GM21723 (cell line): ENCODE data around the gene PA2G4.
"Not testable (repeated sequence)": the region's sequence is repeated elsewhere in the genome, so short reads cannot be mapped to it uniquely, and the experiment has no call there.

Experiments
- ATAC-seq: cut with Tn5 transposase; IDR thresholded peaks from one replicate; pipeline ENCODE4 v1.9.1; 2021; ENCODE audit warnings: mild to moderate bottlenecking, moderate library complexity; ENCODE audit not compliant: unreplicated experiment

Gene PA2G4

DNA sequence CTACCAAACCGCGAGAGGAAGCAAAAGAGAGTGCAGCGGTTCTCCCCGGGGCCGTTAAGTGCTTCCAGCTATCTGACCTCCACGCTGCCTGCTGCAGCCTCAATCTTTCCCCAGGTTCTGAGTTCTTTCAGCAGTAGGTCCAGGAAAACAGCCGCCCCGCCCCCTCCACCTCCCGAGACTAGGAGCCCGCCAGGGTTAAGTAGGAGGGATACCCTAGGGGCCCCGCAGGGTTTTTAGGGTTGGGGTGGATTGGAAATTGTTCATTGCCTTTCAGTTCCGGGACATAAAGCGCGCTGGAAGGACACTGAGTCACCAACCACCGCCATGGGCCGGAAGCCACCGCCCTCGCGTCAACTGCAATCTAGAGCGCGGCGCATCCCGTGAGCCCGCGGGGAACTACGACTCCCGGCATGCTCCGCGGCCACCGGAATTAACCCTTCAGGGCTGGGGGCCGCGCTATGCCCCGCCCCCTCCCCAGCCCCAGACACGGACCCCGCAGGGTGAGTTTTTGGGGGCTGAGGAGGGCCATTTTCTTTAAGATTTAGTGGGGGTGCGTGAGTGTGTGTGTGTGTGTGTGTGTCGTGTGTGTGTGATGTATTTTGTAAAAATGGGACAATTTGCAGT is 47.9 kb downstream of the PA2G4 start, which contains the start of gene MYL6B:
TSS of gene MYL6B (plus strand) at position 456 of the 624 bp plus-strand sequence. CDS start 1,332 bp downstream, outside the sequence.
- peak; percentile 78 for ATAC-seq

DNA sequence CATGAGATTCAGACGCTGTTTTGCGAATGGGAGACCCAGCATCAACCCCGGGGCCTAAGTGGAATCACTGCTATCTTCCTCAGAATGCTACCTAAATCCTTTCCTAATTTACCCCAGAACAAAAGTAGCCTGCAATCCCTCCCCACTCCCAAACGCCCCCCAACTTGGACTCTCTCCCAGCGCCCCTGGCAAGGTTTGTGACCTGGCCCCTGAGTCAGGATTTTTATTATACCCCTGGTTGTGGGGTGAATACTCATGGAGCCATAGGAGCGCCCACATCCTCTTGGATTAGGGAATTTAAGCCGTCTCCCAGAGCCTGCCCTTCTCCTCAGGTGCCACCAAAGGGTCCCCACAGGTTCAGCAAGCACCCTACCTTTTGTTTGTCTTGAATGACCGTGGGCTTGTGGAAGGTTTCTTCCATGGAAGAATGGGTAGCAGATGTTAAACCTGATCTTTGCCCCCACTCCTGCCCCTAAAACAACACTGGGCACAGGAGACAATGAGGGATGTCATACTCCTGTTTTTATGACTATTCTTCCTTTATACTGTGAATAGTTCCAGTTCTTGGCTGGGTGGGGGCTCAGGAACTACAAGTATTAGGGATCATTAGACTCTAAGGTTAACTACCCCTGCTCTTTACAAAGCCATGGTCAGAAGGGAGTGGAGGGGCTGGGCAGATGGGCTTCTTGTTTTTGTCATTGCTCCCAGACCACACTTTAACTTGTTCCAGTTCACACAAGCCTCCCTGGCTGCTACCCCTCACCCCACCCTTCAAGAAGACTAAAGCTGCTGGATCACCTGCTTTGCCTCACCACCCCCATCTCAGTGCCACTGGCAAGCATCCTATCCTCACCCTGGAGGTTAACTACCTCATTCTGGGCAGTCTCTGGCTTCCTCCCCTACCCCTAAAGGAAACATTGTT is 48.7 kb downstream of the PA2G4 start:
- ATAC-seq: no peak

DNA sequence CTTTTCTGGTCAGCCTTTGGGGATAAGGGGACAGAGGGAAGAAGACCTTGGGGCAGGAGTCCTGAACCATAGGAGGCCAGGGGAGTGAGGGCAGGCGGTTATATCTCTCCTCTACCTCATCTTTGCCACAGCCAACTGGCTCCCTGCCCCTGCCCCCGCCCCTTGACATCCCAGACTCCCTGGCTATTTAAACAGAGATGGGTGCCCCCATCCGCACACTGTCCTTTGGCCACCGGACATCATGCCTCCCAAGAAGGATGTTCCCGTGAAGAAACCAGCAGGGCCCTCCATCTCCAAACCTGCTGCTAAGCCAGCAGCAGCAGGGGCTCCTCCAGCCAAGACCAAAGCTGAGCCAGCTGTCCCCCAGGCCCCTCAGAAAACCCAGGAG is 49.3 kb downstream of the PA2G4 start:
- no peak for ATAC-seq

DNA sequence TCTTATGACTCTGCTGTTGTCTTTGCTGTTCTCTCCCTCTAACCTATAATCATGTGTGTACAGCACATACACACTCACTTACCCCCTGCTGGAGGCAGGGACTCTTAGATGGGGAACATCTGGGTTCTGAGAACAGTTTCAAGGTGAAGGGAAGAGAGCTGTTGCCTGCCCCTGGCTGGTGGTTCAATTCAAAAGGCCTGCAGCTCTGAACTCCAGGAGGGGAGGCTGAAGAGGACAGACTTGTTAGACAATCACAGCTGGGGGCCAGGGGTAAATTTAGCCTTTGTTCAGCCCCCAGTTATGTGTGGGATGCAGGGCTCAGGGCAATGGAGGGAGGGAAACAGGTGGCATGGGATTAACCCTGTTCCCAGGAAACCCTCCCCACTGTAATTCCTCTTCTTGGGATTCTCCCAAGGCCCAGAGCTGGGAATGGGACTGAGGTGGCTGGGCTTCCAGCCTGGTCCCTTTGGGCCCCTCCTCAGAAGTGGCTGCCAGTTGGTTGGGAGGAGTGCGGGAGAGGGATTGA is 50.0 kb downstream of the PA2G4 start:
- no peak for ATAC-seq

DNA sequence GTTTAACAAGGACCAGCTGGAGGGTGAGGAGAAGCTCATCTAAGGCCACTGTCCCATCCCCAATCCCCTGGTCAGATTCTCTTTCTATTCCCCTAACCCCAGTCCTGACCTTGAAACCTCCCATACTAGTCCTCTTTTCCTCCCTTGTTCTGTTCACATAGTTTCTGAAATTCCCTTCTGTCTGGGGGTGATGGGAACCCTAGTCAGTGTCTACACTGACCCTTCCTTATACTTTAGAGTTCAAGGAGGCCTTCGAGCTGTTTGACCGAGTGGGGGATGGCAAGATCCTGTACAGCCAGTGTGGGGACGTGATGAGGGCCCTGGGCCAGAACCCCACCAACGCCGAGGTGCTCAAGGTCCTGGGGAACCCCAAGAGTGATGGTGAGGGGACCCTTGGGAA is 50.5 kb downstream of the PA2G4 start:
- ATAC-seq: no peak

DNA sequence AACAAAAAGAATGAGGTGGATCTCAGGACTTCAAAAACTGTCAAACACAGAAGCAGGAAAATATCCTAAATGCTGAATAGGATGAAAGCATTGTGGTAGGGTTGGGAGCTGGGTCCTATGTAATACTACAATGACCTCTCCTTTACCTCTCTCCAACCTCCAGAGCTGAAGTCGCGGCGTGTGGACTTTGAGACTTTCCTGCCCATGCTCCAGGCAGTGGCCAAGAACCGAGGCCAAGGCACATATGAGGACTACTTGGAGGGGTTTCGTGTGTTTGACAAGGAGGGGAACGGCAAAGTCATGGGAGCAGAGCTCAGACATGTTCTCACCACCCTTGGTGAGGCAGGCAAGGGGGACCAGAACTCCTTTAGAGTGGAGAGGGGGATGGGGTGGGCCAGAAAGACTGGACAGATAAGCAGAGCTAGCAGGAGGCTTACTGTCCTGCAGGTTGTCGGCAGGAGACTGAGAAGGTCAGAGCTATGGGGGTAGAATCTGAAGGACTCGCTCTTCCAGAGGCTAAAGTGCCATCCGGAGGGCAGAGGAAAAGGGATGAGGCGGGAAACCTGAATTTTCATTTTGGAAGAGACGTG is 51.0 kb downstream of the PA2G4 start:
- ATAC-seq: no peak

DNA sequence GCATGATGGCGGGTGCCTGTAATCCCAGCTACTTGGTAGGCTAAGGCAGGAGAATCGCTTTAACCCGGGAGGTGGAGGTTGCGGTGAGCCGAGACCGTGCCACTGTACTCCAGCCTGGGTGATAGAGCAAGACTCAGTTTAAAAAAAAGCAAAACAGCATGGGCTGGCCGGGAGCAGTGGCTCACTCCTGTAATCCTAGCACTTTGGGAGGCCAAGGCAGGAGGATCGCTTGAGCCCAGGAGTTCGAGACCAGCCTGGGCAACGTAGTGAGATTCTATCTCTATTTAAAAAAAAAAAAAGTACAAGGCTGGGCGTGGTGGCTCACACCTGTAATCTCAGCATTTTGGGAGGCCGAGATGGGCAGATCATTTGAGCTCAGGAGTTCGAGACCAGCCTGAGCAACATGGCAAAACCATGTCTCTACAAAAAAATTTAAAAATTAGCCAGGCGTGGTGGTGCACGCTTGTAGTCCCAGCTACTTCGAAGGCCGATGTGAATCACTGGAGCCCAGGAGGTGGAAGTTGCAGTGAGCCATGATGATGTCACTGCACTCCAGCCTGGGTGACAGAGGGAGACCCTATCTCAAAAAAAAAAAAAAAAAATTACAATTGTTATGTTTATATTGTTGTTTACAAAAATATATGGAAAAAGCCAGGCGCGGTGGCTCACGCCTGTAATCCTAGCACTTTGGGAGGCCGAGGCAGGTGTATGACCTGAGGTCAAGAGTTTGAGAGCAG is 52.3 kb downstream of the PA2G4 start:
- ATAC-seq: not testable (repeated sequence)

DNA sequence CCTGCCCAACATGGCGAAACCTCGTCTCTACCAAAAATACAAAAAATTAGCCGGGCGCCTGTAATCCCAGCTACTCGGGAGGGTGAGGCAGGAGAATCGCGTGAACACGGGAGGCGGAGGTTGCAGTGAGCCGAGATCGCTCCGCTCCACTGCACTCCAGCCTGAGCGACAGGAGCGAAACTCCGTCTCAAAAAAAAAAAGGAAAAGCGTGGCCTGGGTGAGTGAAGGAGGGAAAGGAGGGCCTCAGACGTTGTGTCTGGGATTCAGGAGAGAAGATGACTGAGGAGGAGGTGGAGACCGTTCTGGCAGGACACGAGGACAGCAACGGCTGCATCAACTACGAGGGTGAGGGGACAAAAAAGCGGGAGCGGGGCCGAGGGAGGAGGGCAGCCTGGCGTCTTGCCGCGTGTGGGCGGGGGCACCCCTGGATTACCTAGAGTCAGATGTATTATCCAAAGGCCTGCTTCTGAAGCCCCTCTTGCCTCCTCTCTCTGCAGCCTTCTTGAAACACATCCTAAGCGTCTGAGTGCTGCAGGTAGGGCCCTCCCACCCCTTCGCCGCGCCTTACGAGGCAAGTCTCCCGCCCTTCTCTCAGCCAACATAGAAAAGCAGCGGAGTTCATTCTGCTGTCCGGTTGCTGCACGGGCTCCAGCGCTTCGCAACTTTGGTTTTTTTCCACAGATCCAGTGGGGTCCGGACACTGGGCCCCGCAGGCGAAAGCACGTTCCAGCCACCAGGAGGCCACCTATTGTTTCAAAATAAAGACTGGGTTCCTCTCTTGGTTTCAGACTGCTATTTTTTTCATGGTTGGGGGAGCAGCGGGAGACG is 53.1 kb downstream of the PA2G4 start:
- ATAC-seq: peak; percentile 37

DNA sequence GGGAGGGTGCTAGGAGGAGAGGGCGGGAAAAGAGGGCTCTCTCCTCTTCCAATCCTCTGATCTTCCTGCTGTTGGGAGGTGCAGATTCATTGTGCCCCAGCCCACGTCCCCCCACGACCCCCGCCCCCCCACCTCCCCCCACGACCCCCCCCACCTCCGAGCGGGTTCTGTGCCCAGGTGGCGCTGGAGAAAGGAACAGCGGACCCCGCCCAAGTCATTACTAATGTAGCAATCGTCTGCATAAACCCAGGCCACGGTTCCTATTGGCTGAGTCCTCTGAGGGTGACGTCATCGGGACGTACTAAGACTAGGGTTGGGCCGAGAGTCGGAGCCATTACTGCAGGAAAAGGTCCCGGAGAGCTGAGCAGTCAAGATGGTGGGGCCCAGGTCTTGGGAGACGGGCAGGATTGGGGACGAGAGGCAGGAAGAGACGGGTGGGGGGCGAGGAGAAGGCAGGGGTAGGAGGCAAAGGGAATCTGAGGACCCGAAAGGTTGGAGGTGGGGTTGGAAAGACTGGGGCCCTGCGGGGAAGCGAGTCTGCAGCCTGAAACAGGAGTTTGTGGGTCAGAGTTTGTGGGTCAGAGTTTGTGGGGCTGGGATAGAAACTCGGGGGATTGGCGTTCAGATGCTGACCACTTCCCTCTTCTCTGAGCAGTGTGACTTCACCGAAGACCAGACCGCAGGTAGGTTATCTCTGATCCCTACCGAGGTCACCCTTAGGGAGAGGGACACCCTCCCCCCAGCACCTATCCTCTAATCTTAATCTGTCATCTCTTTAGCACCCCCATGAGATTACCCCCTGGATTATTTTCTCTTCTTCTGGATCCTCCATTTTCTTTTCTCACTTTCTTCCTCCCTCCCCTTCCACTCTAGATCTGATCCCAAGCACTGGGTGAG is 53.9 kb downstream of the PA2G4 start, which contains the start of gene MYL6:
TSS of gene MYL6 (plus strand) at position 331 of the 897 bp plus-strand sequence. CDS start at position 374, 43 bp downstream.
- peak; percentile 79 for ATAC-seq

DNA sequence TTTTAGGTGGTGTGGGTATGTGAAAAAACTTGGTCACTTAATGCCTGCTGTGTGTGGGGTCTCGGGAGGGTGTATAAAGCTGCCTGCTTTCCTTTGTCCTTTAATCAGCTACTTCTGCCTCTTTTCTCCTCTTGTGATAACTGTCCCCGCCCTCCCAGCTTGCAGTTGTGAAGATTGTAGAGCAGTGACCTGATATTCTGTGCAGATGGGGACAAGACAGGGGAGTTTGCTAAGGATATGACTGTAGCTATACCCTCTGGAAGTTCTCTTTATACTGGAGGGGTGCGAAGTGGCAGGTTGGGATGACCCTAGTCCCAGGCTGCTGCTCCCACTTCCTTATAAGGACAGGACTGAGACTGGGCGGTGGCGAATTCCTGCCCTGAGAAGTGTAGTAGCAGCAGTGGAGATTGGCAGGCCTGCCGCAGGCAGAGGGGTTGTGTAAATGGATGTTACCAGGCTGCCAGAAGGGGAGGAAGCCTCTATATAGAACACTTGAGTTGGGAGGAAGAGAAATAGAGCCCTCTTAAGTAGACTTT is 54.6 kb downstream of the PA2G4 start:
- ATAC-seq: no peak

DNA sequence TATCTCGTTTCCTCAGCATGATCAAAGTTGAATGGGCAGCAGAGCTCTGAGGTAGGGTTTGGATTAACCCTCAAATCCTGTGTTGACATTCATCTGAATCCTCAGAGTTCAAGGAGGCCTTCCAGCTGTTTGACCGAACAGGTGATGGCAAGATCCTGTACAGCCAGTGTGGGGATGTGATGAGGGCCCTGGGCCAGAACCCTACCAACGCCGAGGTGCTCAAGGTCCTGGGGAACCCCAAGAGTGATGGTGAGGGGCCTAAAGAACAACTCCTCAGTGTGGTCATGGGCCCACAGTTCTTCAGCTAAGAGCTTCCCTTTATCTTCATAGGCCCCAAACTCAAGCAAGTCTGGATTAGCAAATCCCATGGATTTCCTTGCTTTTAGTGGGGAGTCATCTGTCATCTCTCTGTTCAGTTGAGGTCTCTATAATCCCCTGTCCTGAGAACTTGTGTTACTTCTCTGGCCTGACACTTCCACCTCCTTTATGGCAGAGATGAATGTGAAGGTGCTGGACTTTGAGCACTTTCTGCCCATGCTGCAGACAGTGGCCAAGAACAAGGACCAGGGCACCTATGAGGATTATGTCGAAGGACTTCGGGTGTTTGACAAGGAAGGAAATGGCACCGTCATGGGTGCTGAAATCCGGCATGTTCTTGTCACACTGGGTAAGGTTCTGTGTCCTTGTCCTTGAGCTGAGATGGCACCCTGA is 55.3 kb downstream of the PA2G4 start:
- no peak for ATAC-seq

DNA sequence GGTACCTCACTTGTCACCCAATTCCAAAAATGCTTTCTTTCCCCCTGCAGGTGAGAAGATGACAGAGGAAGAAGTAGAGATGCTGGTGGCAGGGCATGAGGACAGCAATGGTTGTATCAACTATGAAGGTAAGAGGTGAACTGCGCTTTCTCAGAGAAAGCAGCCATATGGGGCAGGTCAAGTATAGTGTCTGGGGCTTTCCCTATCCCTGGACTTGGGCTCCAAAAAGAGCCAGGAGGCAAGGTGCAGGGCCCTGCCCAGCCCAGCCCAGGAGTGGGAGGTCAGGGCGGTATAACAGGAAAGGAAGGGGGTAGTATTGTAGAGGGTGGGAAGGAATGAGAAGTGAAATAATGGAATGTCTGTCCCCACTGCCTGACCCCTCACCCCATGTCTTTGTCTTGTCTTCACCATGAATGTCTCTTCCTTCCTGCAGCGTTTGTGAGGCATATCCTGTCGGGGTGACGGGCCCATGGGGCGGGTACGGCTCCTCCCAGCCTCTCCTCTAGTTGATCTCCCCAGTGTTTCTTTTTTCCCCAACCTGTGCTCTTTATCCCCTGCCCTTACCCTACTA is 55.9 kb downstream of the PA2G4 start:
- no peak for ATAC-seq

DNA sequence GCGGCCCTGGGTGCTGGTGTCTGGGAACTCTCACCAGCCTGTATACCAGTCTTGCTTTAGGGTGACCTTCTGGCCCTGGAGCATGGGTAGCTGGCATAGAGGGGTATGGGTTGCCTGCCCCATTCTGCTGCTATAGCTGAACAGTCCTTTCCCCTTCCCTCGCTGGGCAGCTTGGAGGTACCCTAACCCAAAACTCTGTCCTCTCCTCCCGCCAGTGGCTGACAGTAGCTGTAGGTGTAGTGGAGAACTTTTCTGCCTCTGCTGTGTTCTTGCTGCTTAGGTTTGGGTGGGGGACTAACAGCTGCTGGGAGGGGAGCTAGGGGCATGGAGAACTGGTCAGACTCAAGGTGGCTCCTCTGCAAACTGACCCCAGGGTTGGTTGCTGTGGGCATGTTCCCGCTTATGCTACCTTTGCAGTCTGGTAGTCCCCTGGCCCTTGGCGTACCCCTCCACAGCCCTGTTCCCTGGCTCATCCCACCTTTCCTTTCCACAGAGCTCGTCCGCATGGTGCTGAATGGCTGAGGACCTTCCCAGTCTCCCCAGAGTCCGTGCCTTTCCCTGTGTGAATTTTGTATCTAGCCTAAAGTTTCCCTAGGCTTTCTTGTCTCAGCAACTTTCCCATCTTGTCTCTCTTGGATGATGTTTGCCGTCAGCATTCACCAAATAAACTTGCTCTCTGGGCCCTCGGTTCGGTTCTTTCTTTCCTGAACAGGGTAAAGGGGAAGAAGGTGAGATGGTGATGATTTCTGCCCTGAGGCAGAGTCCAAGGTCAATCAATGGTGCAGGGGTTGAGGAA is 56.7 kb downstream of the PA2G4 start:
- ATAC-seq: no peak

DNA sequence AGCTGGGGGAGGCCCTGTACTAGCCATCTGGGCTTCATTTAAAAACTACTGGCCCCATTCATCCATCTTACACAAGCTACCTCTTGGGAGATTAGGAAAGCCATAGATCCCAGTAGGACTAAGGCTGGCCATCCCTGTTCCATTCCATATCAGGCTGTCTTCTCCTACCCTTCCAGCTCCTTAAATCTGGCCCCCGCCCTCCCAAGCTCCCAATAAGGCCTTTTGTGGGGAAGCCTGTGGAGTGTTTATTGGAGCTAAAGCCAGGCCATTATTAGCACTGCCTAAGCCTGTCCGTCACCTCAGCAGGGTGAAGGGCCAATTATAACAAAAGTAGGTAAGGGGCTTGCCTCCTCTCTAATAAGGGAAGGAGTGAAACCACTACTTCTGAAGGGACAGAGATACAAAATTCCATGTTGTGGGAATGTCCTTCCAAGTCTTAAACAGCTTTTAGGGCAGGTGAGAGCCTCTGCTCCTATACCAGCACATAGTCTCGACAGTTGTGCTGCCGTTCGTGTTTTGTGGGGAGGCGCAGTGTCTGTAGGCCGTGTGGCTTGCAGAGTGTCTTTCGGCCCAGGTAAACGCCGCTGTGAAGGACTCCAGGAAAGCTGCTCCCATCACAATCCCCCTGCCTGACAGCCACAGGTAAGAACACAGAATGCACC is 57.5 kb downstream of the PA2G4 start:
- ATAC-seq: no peak

DNA sequence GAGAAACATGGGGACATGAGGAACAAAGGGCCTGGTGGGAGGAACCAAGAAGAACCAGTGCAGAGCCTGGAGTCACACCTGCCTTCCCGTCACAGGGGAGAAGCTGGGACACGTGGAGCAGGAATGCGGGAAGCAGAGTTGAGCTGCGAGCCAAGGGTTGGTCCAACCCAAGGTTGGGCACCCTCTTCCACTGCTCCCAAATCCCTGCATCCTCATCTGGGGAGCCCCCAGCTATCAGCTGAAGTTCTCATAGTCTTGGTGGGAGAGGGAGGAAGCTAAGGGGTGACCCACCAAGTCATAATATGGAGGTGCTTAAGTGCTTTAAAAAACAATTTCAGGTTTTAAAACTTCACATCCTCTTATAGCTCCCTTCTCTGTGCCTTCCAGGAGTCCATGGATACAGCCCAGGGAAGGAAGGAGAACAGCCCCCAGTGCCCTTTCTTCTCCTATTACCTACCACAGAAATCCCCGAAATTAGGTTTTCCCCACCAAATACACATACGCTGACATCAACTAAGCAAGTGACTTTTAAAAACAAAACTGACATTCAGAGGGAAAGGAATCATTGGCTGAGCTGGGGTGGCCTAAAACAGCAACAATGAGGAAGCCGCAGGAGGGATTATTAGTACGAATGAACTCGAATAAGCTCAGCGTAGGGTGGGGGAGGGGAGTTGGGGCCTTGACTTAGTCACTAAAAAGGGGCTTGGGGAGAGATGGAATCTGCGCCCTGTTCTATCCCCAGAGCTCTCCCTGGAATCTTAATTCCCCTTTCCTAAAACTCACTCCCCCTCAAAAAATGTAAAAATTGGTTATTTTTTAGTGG is 58.3 kb downstream of the PA2G4 start:
- no peak for ATAC-seq
